HT1080 (cell line): ENCODE data around the gene ANO3. TPM values are rescaled to one million over a fixed set of nuclear protein-coding genes. Genes with fewer than 3 reads are reported as not detected.

ENCODE experiments used
- DNase-seq: peaks from one replicate; pipeline ENCODE4 v3.0.0-alpha.2; 2015; ENCODE audit warnings: low read depth
- total RNA-seq: library from RNA; depleted of rRNA; stranded (reverse); fragments of >200 nt; shearing (Covaris generic); gene quantifications from 2 replicates; pipeline ENCODE4 v1.2.3, GENCODE V29; 2014

The ANO3 gene
- total RNA-seq, 1 experiment from 2014 or later = not detected

- DNase-seq = no peak
These were observed 151.2 kb downstream of the ANO3 start for GRCh38 chr11:26483108-26483507.

GRCh38 chr11:26490546-26490945 is 158.6 kb downstream of the ANO3 start:
- DNase-seq = no peak

- no peak for DNase-seq
These were observed 161.7 kb downstream of the ANO3 start for GRCh38 chr11:26493616-26494015.

GRCh38 chr11:26507229-26507628 is 175.3 kb downstream of the ANO3 start:
- DNase-seq = no peak

DNA sequence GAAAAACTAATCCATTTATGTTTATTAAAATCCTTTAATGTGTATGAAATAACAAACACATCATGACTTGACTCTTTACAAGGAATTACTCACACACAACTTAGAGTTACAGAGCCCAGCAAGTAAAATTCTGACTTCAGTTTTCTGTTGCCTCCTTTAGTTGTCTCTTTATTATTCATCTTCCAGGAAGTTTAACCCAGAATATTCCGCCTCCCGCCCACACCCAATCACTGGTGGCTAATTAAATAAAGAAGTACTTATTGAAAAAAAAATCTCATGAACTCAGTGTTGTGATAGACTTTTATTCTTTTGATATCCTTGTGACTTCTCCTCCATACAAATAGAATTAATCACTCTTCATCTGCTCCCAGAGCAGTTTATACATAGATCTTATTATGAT is 178.2 kb downstream of the ANO3 start:
- DNase-seq = no peak

DNA sequence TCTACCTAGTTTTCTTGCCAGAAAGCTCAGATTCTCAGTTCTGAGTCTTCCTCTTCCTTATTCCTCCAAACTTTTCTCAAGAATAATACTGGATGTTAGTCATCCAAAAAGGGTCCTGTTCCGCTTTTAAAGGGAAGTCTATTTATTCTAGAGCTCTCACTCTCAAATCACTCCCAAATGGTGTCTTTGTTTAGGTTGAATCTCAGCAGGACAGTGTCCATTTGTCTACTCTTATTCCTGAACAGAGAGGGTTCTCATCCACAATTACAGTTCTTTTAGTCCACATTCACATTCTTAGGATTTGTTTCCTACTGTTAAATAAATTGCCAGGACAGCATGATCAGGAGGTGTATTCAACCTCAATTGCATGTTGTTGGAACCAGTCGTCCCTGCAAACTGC is 178.8 kb downstream of the ANO3 start:
- no peak for DNase-seq

- no peak for DNase-seq
These were observed 180.3 kb downstream of the ANO3 start for GRCh38 chr11:26512196-26512595.

DNA sequence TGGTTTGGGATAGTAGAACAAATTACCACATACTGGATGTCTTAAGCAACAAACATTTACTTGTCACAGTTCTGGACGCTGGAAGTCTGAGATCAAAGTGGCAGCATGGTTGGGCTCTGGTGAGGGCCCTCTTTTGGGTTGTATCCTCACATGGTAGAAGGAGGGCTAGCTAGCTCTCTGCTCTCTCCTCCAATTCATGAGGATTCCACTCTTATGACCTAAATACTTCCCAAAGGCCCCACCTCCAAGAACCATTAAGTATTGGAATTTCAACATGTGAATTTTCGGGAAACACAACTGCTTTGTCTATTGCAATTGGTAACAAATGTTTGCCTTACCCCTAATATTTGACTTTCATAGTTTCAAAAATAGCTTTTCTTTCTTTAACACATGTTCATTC is 187.5 kb downstream of the ANO3 start:
- no peak for DNase-seq

- DNase-seq = peak; percentile 64
These were observed 191.1 kb downstream of the ANO3 start for GRCh38 chr11:26522912-26523610.

DNA sequence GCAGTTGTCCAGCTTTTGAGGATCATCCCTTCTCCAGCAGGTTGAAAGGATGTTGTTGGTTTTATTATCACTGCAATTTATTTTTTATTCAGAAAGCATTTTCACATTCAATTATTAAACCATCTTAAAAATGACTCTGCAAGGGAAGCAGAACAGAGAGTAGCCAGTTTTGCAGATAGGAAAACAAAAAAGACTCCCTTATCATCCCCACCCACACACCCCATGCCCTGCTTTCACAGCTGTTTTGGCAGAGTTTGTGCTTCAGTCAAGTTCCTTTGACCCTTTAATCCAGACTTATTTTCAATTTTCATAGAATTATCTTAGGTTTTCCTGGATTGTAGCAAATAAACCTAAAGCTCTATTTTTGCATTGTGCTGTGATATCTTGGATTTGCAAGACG is 195.8 kb downstream of the ANO3 start:
- DNase-seq = no peak

DNA sequence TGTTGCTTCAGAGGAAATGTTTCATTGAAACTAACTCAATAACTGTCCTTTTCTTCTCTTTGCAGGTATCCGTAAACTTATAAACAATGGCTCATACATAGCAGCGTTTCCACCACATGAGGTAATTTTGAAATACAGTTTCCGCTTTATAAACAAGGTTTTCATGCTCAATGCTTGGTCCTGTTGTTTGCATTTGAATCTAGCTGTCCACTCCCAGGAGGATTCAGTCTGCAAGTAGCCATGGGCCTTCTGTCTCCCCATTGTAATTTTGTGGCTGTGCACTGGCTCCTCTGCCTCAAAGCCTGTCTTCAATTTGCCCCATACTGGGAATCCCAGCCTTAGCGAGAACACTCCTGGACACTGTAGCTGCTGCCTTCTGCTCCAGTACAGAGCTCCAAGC is 205.4 kb downstream of the ANO3 start:
- no peak for DNase-seq

GRCh38 chr11:26539517-26539916 is 207.6 kb downstream of the ANO3 start:
- no peak for DNase-seq

DNA sequence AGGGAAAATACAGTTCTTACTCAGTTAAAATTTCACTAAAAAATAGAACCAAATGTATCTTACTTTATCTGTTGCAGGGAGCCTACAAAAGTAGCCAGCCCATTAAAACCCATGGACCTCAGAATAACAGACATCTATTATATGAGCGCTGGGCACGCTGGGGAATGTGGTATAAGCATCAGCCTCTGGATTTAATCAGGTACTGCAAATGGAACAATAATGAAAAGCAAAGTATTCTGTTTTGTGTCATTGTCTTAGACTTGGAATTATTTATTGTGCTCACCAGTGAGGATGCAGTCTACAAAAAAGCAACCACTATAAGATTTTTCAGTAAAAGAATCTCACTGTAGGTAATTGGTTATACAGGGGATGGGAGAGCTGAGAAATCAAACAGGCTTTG is 209.9 kb downstream of the ANO3 start:
- DNase-seq = no peak

- no peak for DNase-seq
These were observed 217.2 kb downstream of the ANO3 start for GRCh38 chr11:26549176-26549575.

GRCh38 chr11:26550022-26550421 is 218.1 kb downstream of the ANO3 start:
- DNase-seq = no peak

DNA sequence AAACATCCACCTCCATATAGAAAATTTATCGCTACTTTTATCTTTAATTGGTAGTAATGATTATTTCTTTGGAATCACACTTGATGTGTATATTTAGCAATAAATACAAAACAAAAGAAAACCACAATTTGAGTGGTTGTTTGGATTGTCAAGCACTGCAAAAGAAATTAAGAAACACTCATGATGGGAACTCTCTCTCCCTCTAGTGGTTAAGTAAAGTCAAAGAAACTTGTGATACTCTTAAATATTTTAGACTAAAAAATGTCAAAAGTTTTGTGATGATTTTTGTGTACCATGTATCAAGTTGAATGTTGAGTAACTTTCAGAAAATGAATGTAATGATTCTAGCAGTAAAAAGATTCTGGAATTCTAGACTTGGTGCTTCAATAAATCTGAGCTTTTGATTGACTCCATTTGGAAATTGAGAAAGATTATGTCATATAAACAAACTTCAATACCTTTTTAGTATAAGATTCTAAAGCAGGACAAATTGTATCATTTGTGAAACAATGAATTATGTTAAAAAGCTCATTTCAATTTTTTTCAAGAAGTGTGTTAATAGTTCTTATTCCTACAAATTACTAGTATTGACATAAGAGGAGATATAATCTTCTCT is 219.4 kb downstream of the ANO3 start:
- DNase-seq = no peak

GRCh38 chr11:26553182-26553581 is 221.3 kb downstream of the ANO3 start:
- DNase-seq = no peak

DNA sequence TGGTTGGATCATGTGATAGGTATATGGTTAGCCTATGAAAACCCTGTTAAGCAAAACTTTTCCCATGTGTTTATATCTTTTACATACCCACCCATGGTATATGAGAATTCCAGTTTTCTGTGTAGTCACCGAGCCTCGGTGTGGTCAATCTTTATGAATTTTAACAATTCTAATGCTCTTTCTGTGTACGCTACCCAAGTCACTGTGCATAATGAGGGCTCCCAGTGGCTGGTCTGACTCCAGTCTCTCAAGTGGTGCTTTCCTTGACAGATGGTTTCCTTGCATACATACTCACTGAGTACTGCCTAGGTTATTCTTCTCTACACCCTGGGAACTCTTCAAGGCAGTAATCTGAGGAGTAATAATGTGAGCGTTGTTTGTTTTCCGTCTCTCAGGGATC is 222.5 kb downstream of the ANO3 start:
- DNase-seq = no peak

DNA sequence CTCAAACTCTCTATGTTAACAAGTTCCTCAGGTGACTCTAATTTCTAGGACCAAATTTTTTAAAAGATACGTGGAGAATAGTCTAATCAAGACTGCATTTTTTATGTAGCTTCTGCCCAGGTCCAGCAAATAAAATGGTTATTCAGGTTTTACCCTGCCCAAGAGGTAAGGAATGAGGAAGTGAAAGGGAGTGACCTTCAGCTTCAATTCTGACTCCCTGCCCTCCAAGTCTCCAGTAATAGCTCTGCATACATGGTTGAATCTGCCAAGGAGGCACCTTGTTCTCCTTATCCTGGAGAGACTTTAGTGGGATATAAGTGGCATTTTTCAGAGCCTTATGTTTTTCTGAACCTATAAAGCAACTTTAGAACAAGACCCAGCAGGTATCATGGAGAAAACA is 224.7 kb downstream of the ANO3 start:
- DNase-seq = no peak

DNA sequence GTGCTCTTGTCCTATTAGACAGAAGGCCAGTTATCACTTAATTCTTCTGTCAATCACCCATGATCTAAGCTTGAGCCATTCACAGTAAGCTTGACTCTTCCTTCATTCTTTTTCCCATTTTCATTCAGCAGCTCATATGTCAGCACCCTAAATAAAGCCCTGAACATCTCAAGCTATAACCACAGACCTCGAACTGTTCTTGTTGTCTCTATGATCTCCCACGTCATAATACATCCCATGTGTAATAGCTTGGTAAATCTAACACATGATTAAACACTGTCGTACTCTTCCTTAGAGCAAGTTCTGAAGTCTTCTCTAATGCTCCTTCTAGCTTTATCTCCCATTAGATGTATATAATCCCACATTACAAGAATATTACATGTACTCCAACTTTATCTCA is 225.7 kb downstream of the ANO3 start:
- DNase-seq = no peak

DNA sequence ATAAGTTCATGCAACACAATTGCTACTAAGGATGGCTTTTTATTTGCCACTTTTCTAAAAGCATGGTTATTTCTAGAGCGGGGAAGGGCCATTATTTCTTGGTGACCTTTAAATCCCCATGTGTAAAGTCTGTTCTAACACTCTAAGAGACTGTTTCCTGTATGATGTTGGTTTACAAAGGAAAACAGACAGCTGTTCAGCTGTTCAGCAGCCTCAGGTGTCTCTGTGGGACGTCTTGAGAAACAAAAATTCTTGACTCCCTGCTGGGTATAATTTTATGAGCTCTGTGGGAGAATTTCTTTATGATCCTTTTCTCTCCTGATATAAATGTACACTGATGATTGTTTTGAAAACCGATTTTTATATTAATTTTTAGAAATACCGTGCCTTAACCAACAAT is 226.3 kb downstream of the ANO3 start:
- no peak for DNase-seq

DNA sequence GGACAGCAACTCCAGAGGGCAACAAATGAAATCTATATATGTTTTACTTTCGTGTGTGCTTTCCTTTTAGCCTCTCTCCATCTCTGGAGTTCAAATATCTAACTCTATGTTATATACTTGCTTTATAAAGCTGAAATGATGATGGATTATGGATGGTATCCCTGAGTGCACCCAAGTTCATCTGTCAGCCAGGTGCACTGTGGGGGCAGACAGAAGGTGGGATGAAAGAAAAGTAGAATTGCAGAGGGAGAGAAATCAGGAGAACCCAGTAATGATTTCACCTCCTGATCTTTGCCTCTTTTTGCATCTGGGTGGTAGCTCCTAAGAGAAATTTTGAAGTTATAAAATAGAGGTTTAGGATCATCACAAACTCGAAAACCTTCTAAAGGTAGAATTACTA is 237.7 kb downstream of the ANO3 start:
- DNase-seq = no peak

DNA sequence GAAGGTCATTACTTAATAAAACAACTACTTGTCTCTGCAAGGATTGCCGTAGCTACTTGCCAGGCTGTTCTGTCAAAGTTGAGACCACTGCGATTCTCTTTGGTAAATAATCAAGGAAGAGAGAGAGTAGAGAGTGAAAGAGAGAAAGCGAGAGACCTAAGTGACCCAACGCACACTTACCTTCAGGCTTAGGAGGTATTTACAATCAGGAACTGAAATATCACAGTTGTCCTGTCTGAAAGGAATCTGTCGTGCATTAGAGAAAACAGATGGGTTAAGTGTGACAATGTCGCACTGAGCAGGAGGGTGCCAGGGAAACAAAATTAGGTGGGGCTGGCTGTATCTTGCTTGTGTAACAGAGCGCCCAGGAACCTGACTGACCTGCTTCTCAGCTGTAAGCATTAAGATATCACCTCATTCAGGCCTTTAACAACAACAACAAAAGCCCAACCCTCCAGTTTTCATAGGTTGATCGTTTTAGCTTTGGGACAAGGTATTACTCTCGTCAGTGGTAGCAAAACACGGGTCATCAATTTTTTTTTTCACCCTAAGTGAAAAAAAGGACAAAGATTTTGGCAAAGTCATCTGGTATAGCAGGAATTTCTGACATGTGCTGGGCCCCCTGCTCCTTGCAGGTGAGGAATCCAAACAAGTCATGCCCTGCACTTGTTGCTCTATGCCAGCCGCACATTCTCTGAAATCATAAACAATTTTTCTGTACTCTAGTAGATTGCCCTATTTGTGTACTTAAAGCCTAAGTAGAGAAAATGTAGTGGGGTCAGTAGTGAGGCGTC is 240.1 kb downstream of the ANO3 start, which contains the start of gene MUC15:
TSS of gene MUC15 (minus strand) at position 403 of the 794 bp plus-strand sequence. CDS start 5,169 bp downstream, outside the sequence.
- no peak for DNase-seq
